OCI-LY1 (cell line): ENCODE measurements around the gene ZNF30.

Source experiments
- H2AFZ ChIP-seq: fragments of 200-600 bp; sonication (generic), shearing (Covaris generic); 2 replicates; pipeline ENCODE4 v1.6.0; 2014; ENCODE audit warnings: antibody characterized with exemption, mild to moderate bottlenecking, low read length
- H3F3A ChIP-seq: fragments of 200-600 bp; sonication (generic), shearing (Covaris generic); 2 replicates; pipeline ENCODE4 v1.6.0; 2014; ENCODE audit warnings: mild to moderate bottlenecking, antibody characterized with exemption, low read length, moderate library complexity; ENCODE audit not compliant: insufficient read depth
- H3K27ac ChIP-seq: fragments of 200-600 bp; sonication (generic); 2 replicates; pipeline ENCODE4 v1.5.1; 2014; ENCODE audit warnings: low read length, mixed run types, mild to moderate bottlenecking, low read depth; ENCODE audit not compliant: poor library complexity, severe bottlenecking
- H3K27me3 ChIP-seq: fragments of 200-600 bp; sonication (generic); 2 replicates; pipeline ENCODE4 v1.6.0; 2014; ENCODE audit warnings: antibody characterized with exemption, mild to moderate bottlenecking, low read length, moderate library complexity; ENCODE audit not compliant: insufficient read depth
- H3K36me3 ChIP-seq: fragments of 200-600 bp; sonication (generic); 2 replicates; pipeline ENCODE4 v1.6.1; 2014; ENCODE audit warnings: mild to moderate bottlenecking, antibody characterized with exemption, low read length, moderate library complexity, mixed read lengths; ENCODE audit not compliant: insufficient read depth
- H3K4me1 ChIP-seq: fragments of 200-600 bp; sonication (generic); 2 replicates; pipeline ENCODE4 v1.5.1; 2014; ENCODE audit warnings: mild to moderate bottlenecking, low read length, moderate library complexity; ENCODE audit not compliant: insufficient read depth, severe bottlenecking
- H3K4me2 ChIP-seq: fragments of 200-600 bp; sonication (generic), shearing (Covaris generic); 2 replicates; pipeline ENCODE4 v1.6.1; 2014; ENCODE audit warnings: low read length
- H3K4me3 ChIP-seq: fragments of 200-600 bp; sonication (generic); 2 replicates; pipeline ENCODE4 v1.5.1; 2014; ENCODE audit warnings: low read length, low read depth, mild to moderate bottlenecking, mixed read lengths; ENCODE audit not compliant: poor library complexity, severe bottlenecking
- H3K79me2 ChIP-seq: fragments of 200-600 bp; shearing (Covaris generic); 2 replicates; pipeline ENCODE4 v1.6.1; 2016; ENCODE audit warnings: mixed run types, low read length, mixed read lengths; ENCODE audit not compliant: insufficient read depth
- H3K9ac ChIP-seq: fragments of 200-600 bp; sonication (generic), shearing (Covaris generic); 2 replicates; pipeline ENCODE4 v1.6.1; 2014; ENCODE audit warnings: mild to moderate bottlenecking, low read length, mixed read lengths
- H3K9me2 ChIP-seq: fragments of 200-600 bp; sonication (generic), shearing (Covaris generic); 2 replicates; pipeline ENCODE4 v1.6.1; 2014; ENCODE audit warnings: low read depth, mild to moderate bottlenecking, low read length, mixed read lengths
- H3K9me3 ChIP-seq: fragments of 200-600 bp; shearing (Covaris generic); 2 replicates; pipeline ENCODE4 v1.6.1; 2014; ENCODE audit warnings: low read length, mixed read lengths
- H4K20me1 ChIP-seq: fragments of 200-600 bp; sonication (generic), shearing (Covaris generic); 2 replicates; pipeline ENCODE4 v1.6.0; 2016; ENCODE audit warnings: mild to moderate bottlenecking, low read length; ENCODE audit not compliant: insufficient read depth
- CTCF ChIP-seq: fragments of 200-600 bp; sonication (generic), shearing (Covaris generic); IDR thresholded peaks from 2 replicates; pipeline ENCODE4 v1.5.1; 2017; ENCODE audit warnings: mild to moderate bottlenecking, antibody characterized with exemption, low read length, moderate library complexity, mixed read lengths
- EZH2 ChIP-seq: fragments of 200-600 bp; sonication (generic), shearing (Covaris generic); IDR thresholded peaks from 2 replicates; pipeline ENCODE4 v1.8.0; 2017; ENCODE audit warnings: borderline replicate concordance, mixed run types, mild to moderate bottlenecking, antibody characterized with exemption, low read length, moderate library complexity, mixed read lengths

ZNF30 gene

GRCh38 chr19:34953092-34953491, 26.4 kb downstream of the ZNF30 start:
- Histone ChIP-seq H2AFZ (no peak overlapping the region), H3K9me2 (no peaks in the 10 kb centered on the region), H4K20me1 (no peaks in the 10 kb centered on the region), H3K27me3 (no peaks in the 10 kb centered on the region), H3K4me2 (no peak overlapping the region), H3K9ac (no peak overlapping the region), H3K4me3 (no peak overlapping the region), H3K79me2 (no peaks in the 10 kb centered on the region), H3K27ac (no peak overlapping the region), H3K4me1 (no peaks in the 10 kb centered on the region), H3K36me3 (peaks cover 21% of the 10 kb centered on the region), H3K9me3 (peaks cover 44% of the 10 kb centered on the region), H3F3A (no peaks in the 10 kb centered on the region)
- TF ChIP-seq CTCF (no peak), EZH2 (no peak)

GRCh38 chr19:34957830-34958751, 31.4 kb downstream of the ZNF30 start:
- H3K36me3 ChIP-seq, result peaks cover 53% of the 10 kb centered on the region
- no peaks in the 10 kb centered on the region for H3K79me2 ChIP-seq

GRCh38 chr19:34959021-34959420, 32.3 kb downstream of the ZNF30 start:
- H4K20me1 ChIP-seq, result no peaks in the 10 kb centered on the region
- peaks cover 46% of the 10 kb centered on the region for H3K9me3 ChIP-seq

More at GRCh38 chr19:34957830-34958751, 31.4 kb downstream of the ZNF30 start:
- TF ChIP-seq EZH2 (no peak), CTCF (no peak)
- Histone ChIP-seq H3K4me2 (no peak overlapping the region), H3K27ac (no peak overlapping the region), H3K4me1 (peaks cover 14% of the 10 kb centered on the region), H3K9me2 (no peaks in the 10 kb centered on the region), H3K9me3 (peaks cover 54% of the 10 kb centered on the region), H2AFZ (no peak overlapping the region), H3F3A (no peaks in the 10 kb centered on the region), H3K9ac (no peak overlapping the region), H4K20me1 (no peaks in the 10 kb centered on the region), H3K4me3 (no peak overlapping the region), H3K27me3 (no peaks in the 10 kb centered on the region)

More at GRCh38 chr19:34959021-34959420, 32.3 kb downstream of the ZNF30 start:
- Histone ChIP-seq H3K27ac (no peak overlapping the region), H3K36me3 (peaks cover 53% of the 10 kb centered on the region), H3K79me2 (no peaks in the 10 kb centered on the region), H3K27me3 (no peaks in the 10 kb centered on the region), H3K9me2 (no peaks in the 10 kb centered on the region), H2AFZ (no peak overlapping the region), H3K4me2 (no peak overlapping the region), H3K9ac (no peak overlapping the region), H3K4me3 (no peak overlapping the region), H3F3A (no peaks in the 10 kb centered on the region), H3K4me1 (peaks cover 17% of the 10 kb centered on the region)
- no peak for TF ChIP-seq EZH2
- no peak for TF ChIP-seq CTCF
